ENCODE measurements around the gene BOLA2B.

BOLA2B gene

DNA sequence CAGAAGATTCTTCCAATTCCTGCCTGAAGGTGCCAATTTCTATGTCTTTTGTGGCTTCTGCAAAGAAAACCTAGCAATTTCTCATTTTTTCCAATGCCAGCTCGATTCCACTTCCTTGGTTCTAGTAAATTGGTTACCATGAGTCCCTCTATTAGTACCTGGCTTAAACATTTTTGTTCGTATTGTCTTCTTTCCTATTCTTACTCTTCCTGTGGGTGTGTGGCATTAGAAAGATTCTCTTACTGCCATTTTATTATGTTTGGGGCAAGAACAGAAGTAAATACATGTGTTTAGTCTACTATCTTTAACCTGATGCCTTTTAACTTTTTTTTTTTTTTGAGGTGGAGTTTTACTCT, 50.1 kb downstream of the BOLA2B start:
- Histone ChIP-seq H3K4me1 (ENCODE audit: control insufficient read depth, insufficient read depth, low read length) (no peaks in the 10 kb centered on the region), H3K27ac (ENCODE audit: extremely low read depth, low read depth, low read length) (no peak overlapping the region), H3K4me3 (ENCODE audit: low read depth, low read length) (no peak overlapping the region), H3K36me3 (ENCODE audit: control insufficient read depth in 2 of 2, insufficient read depth in 1 of 2, low read length in 2 of 2) (no peaks in the 10 kb centered on the region), H3K9me3 (ENCODE audit: control insufficient read depth, insufficient read depth, low read depth, low read length) (no peaks in the 10 kb centered on the region)
- TF ChIP-seq PRDM1 (tag by site-specific recombination; IDR thresholded peaks at IDR 0.05) (no peak), GFI1B (tag by site-specific recombination; IDR thresholded peaks at IDR 0.05) (no peak), ZBTB7A (tag by site-specific recombination; IDR thresholded peaks at IDR 0.05; ENCODE audit: low read depth) (no peak), ZBTB44 (tag by site-specific recombination; IDR thresholded peaks at IDR 0.05) (no peak), ZNF704 (tag by site-specific recombination; IDR thresholded peaks at IDR 0.05) (no peak), ZNF48 (tag by site-specific recombination; IDR thresholded peaks at IDR 0.05) (no peak), ZFP37 (tag by site-specific recombination; IDR thresholded peaks at IDR 0.05) (no peak)
- TF ChIP-seq, protein P1, sequence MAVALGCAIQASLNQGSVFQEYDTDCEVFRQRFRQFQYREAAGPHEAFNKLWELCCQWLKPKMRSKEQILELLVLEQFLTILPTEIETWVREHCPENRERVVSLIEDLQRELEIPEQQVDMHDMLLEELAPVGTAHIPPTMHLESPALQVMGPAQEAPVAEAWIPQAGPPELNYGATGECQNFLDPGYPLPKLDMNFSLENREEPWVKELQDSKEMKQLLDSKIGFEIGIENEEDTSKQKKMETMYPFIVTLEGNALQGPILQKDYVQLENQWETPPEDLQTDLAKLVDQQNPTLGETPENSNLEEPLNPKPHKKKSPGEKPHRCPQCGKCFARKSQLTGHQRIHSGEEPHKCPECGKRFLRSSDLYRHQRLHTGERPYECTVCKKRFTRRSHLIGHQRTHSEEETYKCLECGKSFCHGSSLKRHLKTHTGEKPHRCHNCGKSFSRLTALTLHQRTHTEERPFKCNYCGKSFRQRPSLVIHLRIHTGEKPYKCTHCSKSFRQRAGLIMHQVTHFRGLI (tag by site-specific recombination; IDR thresholded peaks at IDR 0.05), result no peak
- TF ChIP-seq, protein P2, sequence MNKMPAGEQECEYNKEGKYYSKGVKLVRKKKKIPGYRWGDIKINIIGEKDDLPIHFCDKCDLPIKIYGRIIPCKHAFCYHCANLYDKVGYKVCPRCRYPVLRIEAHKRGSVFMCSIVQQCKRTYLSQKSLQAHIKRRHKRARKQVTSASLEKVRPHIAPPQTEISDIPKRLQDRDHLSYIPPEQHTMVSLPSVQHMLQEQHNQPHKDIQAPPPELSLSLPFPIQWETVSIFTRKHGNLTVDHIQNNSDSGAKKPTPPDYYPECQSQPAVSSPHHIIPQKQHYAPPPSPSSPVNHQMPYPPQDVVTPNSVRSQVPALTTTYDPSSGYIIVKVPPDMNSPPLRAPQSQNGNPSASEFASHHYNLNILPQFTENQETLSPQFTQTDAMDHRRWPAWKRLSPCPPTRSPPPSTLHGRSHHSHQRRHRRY (tag by site-specific recombination; IDR thresholded peaks at IDR 0.05), result no peak
- ChIA-PET CTCF (interaction anchor here (0.5 to 0.9 kb wide), 5 partner anchors 12 to 298 kb away, joined by 3 to 4 read pairs (median 3); no protein-coding TSS in a partner anchor), POLR2A (interaction anchor here (0.7 kb wide), 1 partner anchor 266 kb away, joined by 3 read pairs; no protein-coding TSS in a partner anchor)
